Activated CD8-positive, alpha-beta memory T cell treated with anti-CD3 and anti-CD28 coated beads, Interleukin-2, amount 10 ng/mL, durations not matched to agents 7 days and 5 days (primary cell): ENCODE data around the gene CFAP126. TPM values are rescaled to one million over a fixed set of nuclear protein-coding genes. Genes with fewer than 3 reads are reported as not detected.
"Not testable (repeated sequence)": the region's sequence is repeated elsewhere in the genome, so short reads cannot be mapped to it uniquely, and the experiment has no call there.

Experiments used
- ATAC-seq: fragments of 150-1000 bp; cut with Tn5 transposase; one replicate; pipeline ENCODE4 v1.10.0; 2021; ENCODE audit warnings: moderate library complexity
- CTCF ChIA-PET: fragments of 350-600 bp; sonication (Branson Sonifier 250); formaldehyde crosslinking; loops from one replicate; lab custom pipeline; 2021; ENCODE audit warnings: antibody characterized with exemption; lab: Charles Lee
- DNase-seq: peaks from one replicate; pipeline ENCODE4 v3.0.0-alpha.2; 2020
- H3K27ac Mint-ChIP-seq: one replicate; pipeline ENCODE4 v1.8.0; 2021; ENCODE audit warnings: mild to moderate bottlenecking, mixed read lengths
- H3K27me3 Mint-ChIP-seq: one replicate; pipeline ENCODE4 v1.8.0; 2021; ENCODE audit warnings: mixed read lengths
- H3K36me3 Mint-ChIP-seq: one replicate; pipeline ENCODE4 v1.8.0; 2021; ENCODE audit warnings: mild to moderate bottlenecking, mixed read lengths
- H3K4me1 Mint-ChIP-seq: one replicate; pipeline ENCODE4 v1.8.0; 2021; ENCODE audit warnings: mixed read lengths
- H3K4me3 Mint-ChIP-seq: one replicate; pipeline ENCODE4 v1.8.0; 2021; ENCODE audit warnings: mild to moderate bottlenecking, moderate library complexity, mixed read lengths
- H3K9me3 Mint-ChIP-seq: one replicate; pipeline ENCODE4 v1.8.0; 2022; ENCODE audit warnings: low read depth, mixed read lengths
- total RNA-seq, 2 experiments: library from RNA; stranded (reverse); gene quantifications; one replicate each; pipeline ENCODE4 v1.2.3, GENCODE V29; 2021

CFAP126 gene
- total RNA-seq, 2 experiments from 2014 or later, result not detected

DNA sequence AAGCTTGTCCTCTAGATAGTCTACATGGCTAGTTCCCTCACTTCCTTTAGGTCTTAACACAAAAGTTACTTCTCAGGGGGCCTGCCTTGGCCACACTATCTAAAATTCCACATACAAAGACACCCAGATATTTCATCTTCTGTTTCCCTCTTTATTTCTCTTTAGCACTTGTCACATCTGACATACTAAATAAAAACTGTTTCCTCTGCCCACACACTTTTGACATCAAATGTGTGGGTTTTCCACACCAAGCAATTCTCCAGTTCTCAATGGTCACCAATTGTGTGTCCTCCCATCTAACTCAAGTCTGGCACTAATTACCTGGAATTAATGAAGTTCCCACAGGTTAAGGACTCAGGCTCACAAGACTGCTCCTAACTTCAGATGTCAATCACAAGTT lies 25.5 kb upstream of the CFAP126 start:
- CTCF ChIA-PET, result interaction anchor here (1.6 kb wide), 1 partner anchor 46 kb away, joined by 3 read pairs; no protein-coding TSS in a partner anchor
- Mint-ChIP-seq H3K4me3 (no peak overlapping the region), H3K9me3 (no peaks in the 10 kb centered on the region), H3K27ac (no peak overlapping the region), H3K27me3 (no peaks in the 10 kb centered on the region), H3K36me3 (no peaks in the 10 kb centered on the region), H3K4me1 (peaks cover 25% of the 10 kb centered on the region)
- ATAC-seq, result no peak
- no peak for DNase-seq

DNA sequence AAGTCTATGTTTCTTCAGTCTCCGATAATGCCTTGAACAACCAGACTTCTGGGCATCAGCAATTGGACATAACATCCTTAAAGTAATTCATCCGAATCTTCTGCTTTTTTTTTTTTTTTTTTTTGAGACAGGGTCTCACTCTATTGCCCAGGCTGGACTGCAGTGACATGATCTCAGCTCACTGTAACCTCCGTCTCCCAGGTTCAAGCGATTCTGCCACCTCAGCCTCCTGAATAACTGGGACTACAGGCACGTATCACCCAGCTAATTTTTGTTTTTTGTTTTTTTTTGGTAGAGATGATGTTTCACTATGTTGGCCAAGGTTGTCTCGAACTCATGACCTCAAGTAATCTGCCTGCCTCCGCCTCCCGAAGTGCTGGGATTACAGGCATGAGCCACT lies 23.9 kb upstream of the CFAP126 start:
- no peaks in the 10 kb centered on the region for H3K36me3 Mint-ChIP-seq
- no peak overlapping the region for H3K4me3 Mint-ChIP-seq
- DNase-seq (peak; percentile 29), ATAC-seq (no peak)
- H3K9me3 Mint-ChIP-seq, result no peaks in the 10 kb centered on the region
- no peak overlapping the region for H3K27ac Mint-ChIP-seq
- peaks cover 32% of the 10 kb centered on the region for H3K4me1 Mint-ChIP-seq
- CTCF ChIA-PET, result interaction anchor here (1.0 to 12.7 kb wide), 6 partner anchors 8 to 226 kb away, joined by 3 to 215 read pairs (median 4); partner anchors contain the start of genes APOA2, PPOX and TOMM40L
- no peaks in the 10 kb centered on the region for H3K27me3 Mint-ChIP-seq

DNA sequence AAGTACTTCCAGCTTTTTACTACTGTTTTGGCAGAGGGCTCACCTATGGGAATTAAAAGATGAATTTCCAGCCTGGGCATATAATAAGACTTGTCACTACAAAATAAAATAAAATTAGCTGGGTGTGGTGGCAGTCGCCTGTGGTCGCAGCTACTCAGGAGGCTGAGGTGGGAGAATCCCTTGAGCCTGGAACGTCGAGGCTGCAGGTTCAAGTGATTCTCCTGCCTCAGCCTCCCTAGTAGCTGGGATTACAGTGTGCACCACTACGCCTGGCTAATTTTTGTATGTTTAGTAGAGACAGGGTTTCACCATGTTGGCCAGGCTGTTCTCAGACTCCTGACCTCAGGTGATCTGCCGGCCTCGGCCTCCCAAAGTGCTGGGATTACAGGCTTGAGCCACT lies 23.5 kb upstream of the CFAP126 start:
- not testable (repeated sequence) for H3K27me3 Mint-ChIP-seq, H3K36me3 Mint-ChIP-seq, H3K9me3 Mint-ChIP-seq, ATAC-seq, H3K27ac Mint-ChIP-seq
- Mint-ChIP-seq H3K4me1 (peaks cover 37% of the 10 kb centered on the region), H3K4me3 (peak overlapping the region; percentile 91)
- peak; percentile 31 for DNase-seq
- CTCF ChIA-PET, result interaction anchor here (1.0 to 12.7 kb wide), 5 partner anchors 9 to 225 kb away, joined by 3 to 215 read pairs (median 5); partner anchors contain the start of genes APOA2, PPOX and TOMM40L

DNA sequence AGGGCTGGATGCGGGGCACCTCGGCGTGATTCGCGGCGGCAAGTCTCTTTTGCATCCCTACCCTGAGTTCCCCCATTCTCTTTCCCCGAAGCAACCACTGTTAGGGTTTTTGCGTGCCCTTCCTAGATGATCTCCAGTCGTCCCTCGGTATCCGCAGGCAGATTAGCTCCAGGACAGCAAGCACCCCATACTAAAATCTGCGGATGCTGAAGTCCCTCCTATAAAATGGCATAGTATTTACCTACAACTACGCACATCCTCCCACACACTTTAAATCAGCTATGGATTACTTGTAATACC lies 22.8 kb upstream of the CFAP126 start:
- peaks cover 2% of the 10 kb centered on the region for H3K36me3 Mint-ChIP-seq
- no peaks in the 10 kb centered on the region for H3K9me3 Mint-ChIP-seq
- CTCF ChIA-PET, result interaction anchor here (1.1 to 12.7 kb wide), 4 partner anchors 10 to 225 kb away, joined by 4 to 215 read pairs (median 7); partner anchors contain the start of genes APOA2, PPOX and TOMM40L
- ATAC-seq (no peak), DNase-seq (no peak)
- peak overlapping the region; percentile 98 for H3K27ac Mint-ChIP-seq
- H3K27me3 Mint-ChIP-seq, result no peaks in the 10 kb centered on the region
- H3K4me1 Mint-ChIP-seq, result peaks cover 38% of the 10 kb centered on the region
- peak overlapping the region; percentile 91 for H3K4me3 Mint-ChIP-seq

DNA sequence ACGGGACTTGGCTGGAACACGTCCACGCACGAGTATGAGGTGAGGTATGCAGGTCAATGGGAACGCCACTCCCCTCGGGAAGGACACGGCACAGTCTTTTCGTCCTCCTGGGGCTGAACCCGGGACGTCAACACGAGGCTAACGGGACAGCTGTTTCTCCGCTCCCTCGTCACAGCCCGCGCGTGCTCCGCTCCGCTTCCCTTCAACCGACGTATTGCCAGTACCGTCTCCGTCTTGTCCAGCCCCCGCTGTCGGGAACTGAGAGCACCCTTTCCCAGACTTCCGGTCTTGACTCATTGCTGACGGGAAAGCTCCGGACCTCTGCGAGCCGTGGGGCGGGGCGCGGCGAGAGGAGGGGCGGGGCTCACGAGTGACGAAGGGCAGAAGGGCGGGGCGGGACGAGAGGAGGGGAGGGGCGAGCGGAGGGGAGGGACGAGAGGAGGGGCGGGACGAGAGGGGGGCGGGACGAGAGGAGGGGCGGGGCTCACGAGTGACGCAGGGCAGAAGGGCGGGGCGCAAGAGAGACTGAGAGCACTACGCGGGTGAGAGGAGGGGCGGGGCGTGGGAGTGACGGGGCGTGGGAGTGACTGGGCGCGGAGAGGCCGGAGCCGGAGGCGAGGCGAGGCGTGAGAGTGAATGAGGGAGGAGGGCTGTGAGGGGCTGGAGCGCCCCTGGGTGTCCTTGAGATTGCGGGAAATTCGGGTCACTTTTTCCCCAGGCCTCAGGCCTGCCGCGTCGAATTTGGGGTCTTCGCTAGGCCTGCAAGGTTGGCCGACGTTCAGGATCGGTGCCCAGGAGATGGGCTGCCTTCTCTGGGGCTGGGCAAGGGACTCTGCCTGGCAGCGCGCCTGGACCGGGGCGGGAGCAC lies 22.2 kb upstream of the CFAP126 start:
- ATAC-seq, result peak; percentile 96
- Mint-ChIP-seq H3K9me3 (no peaks in the 10 kb centered on the region), H3K27ac (peak overlapping the region; percentile 98), H3K4me3 (peak overlapping the region; percentile 91), H3K36me3 (peaks cover 2% of the 10 kb centered on the region), H3K4me1 (peaks cover 38% of the 10 kb centered on the region), H3K27me3 (no peaks in the 10 kb centered on the region)
- CTCF ChIA-PET, result interaction anchor here (0.6 to 12.7 kb wide), 12 partner anchors 10 to 224 kb away, joined by 3 to 215 read pairs (median 3); partner anchors contain the start of genes APOA2 and TOMM40L
- DNase-seq, result peak; percentile 97

DNA sequence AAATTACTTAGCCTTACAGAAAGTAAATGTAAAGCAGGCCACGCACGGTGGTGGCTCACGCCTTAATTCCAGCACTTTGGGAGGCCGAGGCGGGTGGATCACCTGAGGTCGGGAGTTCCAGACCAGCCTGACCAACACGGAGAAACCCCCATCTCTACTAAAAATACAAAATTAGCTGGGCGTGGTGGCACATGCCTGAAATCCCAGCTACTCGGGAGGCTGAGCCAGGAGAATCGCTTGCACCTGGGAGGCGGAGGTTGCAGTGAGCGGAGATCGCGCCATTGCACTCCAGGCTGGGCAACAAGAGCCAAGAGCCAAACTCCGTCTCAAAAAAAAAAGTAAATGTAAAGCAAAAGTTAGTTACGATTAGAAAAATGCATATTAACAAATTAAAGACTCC lies 21.5 kb upstream of the CFAP126 start:
- H3K9me3 Mint-ChIP-seq, H3K27me3 Mint-ChIP-seq, ATAC-seq, H3K36me3 Mint-ChIP-seq: not testable (repeated sequence)
- DNase-seq, result peak; percentile 35
- Mint-ChIP-seq H3K27ac (peak overlapping the region; percentile 98), H3K4me3 (peak overlapping the region; percentile 91), H3K4me1 (peaks cover 37% of the 10 kb centered on the region)
- CTCF ChIA-PET, result interaction anchor here (0.7 to 12.7 kb wide), 10 partner anchors 11 to 224 kb away, joined by 3 to 215 read pairs (median 3); partner anchors contain the start of genes APOA2 and TOMM40L

DNA sequence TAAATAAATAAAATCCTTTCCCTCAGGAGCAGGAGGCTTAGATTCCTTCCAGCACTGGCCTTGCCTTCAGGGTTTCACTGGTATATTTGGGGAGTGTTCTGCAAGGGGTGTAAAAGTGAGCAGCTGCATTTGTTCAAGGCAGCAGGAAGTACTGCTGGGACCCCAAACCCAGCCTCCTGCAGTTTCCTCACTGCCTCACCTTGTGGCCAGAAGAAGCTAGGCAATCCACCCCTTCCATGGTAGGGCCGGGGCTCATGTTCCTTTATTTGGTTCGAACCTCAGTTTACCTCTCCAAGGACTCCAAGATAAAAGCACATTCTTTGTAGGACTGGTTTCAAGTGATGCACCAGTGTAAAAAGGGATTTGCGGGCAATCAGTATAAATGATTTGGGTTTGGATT lies 21.0 kb upstream of the CFAP126 start:
- Mint-ChIP-seq H3K9me3 (no peaks in the 10 kb centered on the region), H3K27ac (peak overlapping the region; percentile 42), H3K4me1 (peaks cover 37% of the 10 kb centered on the region), H3K36me3 (peaks cover 2% of the 10 kb centered on the region), H3K4me3 (peak overlapping the region; percentile 91), H3K27me3 (no peaks in the 10 kb centered on the region)
- DNase-seq, result peak; percentile 39
- ATAC-seq, result no peak
- CTCF ChIA-PET, result interaction anchor here (1.0 to 12.7 kb wide), 5 partner anchors 14 to 221 kb away, joined by 3 to 215 read pairs (median 3); partner anchors contain the start of genes APOA2 and TOMM40L

DNA sequence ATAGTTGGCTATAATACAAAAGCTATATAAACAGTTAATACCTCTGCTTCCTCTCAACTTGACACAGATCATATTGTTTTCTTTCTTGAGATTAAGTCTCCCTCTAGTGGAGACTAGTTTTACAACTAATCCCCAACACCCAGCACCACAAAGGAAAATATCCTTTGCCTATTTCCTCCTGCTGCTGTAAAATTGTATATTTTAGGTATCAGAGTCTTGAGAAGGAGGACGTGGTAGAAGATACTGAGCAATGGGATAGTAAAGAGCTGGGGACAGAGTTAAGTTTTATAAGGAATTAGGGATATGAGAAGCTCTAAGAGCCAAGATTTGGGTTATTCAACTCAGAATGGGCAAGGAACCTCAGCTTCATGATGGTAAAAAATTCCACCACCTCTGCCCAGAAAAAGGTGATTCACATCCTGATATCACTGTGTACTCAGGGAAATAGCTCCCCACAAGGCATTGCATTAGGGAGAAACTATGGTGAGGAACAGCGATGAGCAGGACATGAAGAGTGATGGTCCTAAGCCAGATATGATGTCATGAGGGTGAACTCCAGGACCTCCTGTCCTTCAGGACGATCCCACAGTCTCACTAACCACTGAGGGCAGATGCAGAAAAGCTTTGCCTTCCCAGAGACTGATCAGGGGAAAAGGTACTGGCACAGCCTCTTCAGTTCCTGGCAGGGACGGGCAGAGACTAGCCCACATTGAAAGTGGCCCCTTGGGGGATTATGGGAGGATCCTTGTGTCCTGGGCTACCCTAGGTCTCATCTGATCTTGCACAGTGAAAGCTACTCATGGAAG lies 14.7 kb upstream of the CFAP126 start:
- Mint-ChIP-seq H3K4me1 (peaks cover 17% of the 10 kb centered on the region), H3K27me3 (no peaks in the 10 kb centered on the region), H3K4me3 (no peak overlapping the region), H3K9me3 (no peaks in the 10 kb centered on the region), H3K27ac (no peak overlapping the region), H3K36me3 (peaks cover 2% of the 10 kb centered on the region)
- ATAC-seq, result peak; percentile 84
- CTCF ChIA-PET, result interaction anchor here (0.7 to 12.7 kb wide), 45 partner anchors 9 to 344 kb away, joined by 3 to 215 read pairs (median 4); partner anchors contain the start of genes ADAMTS4, APOA2, CFAP126 and NDUFS2
- no peak for DNase-seq

DNA sequence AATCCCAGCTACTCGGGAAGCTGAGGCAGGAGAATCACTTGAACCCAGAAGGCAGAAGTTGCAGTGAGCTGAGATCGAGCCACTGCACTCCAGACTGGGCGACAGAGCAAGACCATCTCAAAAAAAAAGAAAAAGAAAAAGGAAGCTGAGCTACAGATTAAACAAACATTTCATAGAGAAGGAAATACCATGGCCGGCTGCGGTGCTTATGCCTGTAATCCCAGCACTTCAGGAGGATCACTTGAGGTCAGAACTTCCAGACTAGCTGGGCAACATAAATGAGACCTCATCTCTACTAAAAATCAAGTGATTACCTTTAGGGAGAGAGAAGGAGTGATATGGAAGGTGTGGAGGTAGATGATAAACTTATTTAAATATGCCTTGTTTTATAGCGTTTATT lies 14.0 kb upstream of the CFAP126 start:
- ATAC-seq (no peak), DNase-seq (no peak)
- H3K27ac Mint-ChIP-seq, result no peak overlapping the region
- H3K9me3 Mint-ChIP-seq, result no peaks in the 10 kb centered on the region
- H3K27me3 Mint-ChIP-seq, result no peaks in the 10 kb centered on the region
- CTCF ChIA-PET, result interaction anchor here (0.7 to 12.7 kb wide), 42 partner anchors 8 to 248 kb away, joined by 3 to 215 read pairs (median 4); partner anchors contain the start of genes ADAMTS4, APOA2, CFAP126 and NDUFS2
- H3K4me1 Mint-ChIP-seq, result peaks cover 10% of the 10 kb centered on the region
- peaks cover 2% of the 10 kb centered on the region for H3K36me3 Mint-ChIP-seq
- H3K4me3 Mint-ChIP-seq, result no peak overlapping the region

DNA sequence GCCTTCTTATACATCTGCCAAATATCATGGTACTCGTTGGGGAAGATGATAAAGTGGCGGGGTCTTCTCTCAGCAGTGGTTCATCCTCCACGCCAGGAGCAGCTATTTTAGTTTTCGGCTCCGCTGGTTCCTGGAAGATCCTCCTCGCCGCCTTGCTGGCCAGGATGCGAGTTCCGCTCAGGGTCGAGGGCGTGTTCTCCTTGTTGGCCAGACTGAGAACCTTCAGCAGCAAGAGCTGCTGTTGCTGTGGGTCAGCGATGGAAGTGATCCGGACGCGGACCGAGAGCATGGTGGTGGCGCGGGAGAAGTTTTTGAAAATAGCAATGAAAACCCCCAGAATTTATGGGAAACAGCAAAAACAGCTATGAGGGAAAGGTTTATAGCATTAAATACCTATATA lies 11.4 kb upstream of the CFAP126 start:
- Mint-ChIP-seq H3K9me3 (no peaks in the 10 kb centered on the region), H3K4me3 (no peak overlapping the region), H3K27me3 (no peaks in the 10 kb centered on the region), H3K36me3 (no peaks in the 10 kb centered on the region), H3K4me1 (peaks cover 4% of the 10 kb centered on the region), H3K27ac (no peak overlapping the region)
- CTCF ChIA-PET, result interaction anchor here (1.1 to 12.7 kb wide), 3 partner anchors 11 to 186 kb away, joined by 3 to 215 read pairs (median 6); partner anchors contain the start of genes APOA2, CFAP126 and TOMM40L
- ATAC-seq, result no peak
- no peak for DNase-seq

DNA sequence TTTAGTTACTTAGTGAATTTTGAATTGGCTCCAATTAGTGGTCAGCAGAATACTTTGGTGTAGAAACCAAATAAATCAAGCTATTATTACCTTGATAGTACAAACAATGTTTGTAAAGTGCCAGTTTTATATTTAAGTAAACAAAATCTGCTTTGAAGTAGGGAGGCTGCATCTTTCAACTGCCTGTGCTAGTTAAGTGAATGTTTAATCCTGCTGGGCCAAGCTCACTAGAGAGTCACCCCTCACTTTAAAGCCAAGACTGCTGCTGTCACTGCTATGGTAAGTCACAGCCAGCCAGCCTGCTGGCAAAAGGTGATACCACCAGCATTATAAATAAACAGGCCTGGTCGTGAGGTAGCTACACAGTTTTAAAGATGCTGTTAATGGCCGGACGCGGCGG lies 10.3 kb upstream of the CFAP126 start:
- DNase-seq, result no peak
- no peaks in the 10 kb centered on the region for H3K36me3 Mint-ChIP-seq

DNA sequence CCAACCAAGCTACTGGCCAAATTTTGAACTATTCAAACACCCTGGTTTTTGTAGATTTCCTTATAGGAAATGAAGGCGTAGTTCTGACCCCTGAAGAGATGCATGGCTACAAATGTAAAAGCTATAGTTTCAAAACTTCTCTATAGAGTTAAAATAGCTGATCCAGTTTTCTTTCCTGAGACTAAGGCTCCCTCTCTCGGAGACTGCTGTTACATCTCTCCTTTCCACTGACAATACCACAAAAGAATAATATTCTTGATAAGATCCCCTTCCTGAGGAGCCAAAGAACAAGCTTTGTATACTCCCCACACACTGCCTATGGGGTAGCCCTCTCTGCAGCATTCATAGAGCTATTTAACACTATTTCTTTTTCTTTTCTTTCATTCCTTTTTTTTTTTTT lies 6.7 kb upstream of the CFAP126 start:
- DNase-seq, result no peak
- Mint-ChIP-seq H3K27me3 (no peaks in the 10 kb centered on the region), H3K27ac (no peak overlapping the region), H3K4me3 (no peak overlapping the region), H3K4me1 (peaks cover 6% of the 10 kb centered on the region), H3K36me3 (no peaks in the 10 kb centered on the region), H3K9me3 (no peaks in the 10 kb centered on the region)
- no peak for ATAC-seq
- CTCF ChIA-PET, result interaction anchor here (0.9 to 2.9 kb wide), 7 partner anchors 8 to 164 kb away, joined by 3 to 15 read pairs (median 5); partner anchors contain the start of gene TOMM40L

More for the DNA sequence above, 10.3 kb upstream of the CFAP126 start:
- no peaks in the 10 kb centered on the region for H3K27me3 Mint-ChIP-seq
- no peak overlapping the region for H3K27ac Mint-ChIP-seq
- no peak overlapping the region for H3K4me3 Mint-ChIP-seq
- no peak for ATAC-seq
- CTCF ChIA-PET, result interaction anchor here (0.9 to 2.1 kb wide), 4 partner anchors 10 to 167 kb away, joined by 3 to 7 read pairs (median 5); partner anchors contain the start of genes CFAP126 and TOMM40L
- no peaks in the 10 kb centered on the region for H3K9me3 Mint-ChIP-seq
- peaks cover 4% of the 10 kb centered on the region for H3K4me1 Mint-ChIP-seq
